Neural progenitor cell (in vitro differentiated cells): ENCODE data around the gene TBX21. TPM values are rescaled to one million over a fixed set of nuclear protein-coding genes. Genes with fewer than 3 reads are reported as not detected.

Experiments used
- DNase-seq: peaks from one replicate; pipeline ENCODE4 v3.0.0-alpha.2; 2016; ENCODE audit warnings: low spot score
- H2AFZ ChIP-seq: fragments of 200-600 bp; sonication (generic); replicated peaks from 2 replicates; pipeline ENCODE4 v1.6.1; 2016; ENCODE audit warnings: antibody characterized with exemption
- H3F3A ChIP-seq: fragments of 200-600 bp; sonication (generic); 2 replicates; pipeline ENCODE4 v1.6.1; 2016; ENCODE audit warnings: antibody characterized with exemption, low read depth
- H3K27ac ChIP-seq: fragments of 200-600 bp; sonication (generic); 2 replicates; pipeline ENCODE4 v1.5.1; 2016; ENCODE audit warnings: mild to moderate bottlenecking
- H3K27me3 ChIP-seq: fragments of 200-600 bp; sonication (generic); 2 replicates; pipeline ENCODE4 v1.6.1; 2016; ENCODE audit warnings: mild to moderate bottlenecking, moderate library complexity
- H3K36me3 ChIP-seq: fragments of 200-600 bp; sonication (generic); 2 replicates; pipeline ENCODE4 v1.5.1; 2016
- H3K4me1 ChIP-seq: fragments of 200-600 bp; sonication (generic); 2 replicates; pipeline ENCODE4 v1.6.1; 2016; ENCODE audit warnings: mixed run types
- H3K4me2 ChIP-seq: fragments of 200-600 bp; sonication (generic); 2 replicates; pipeline ENCODE4 v1.6.1; 2016
- H3K4me3 ChIP-seq: fragments of 200-600 bp; sonication (generic); 2 replicates; pipeline ENCODE4 v1.5.1; 2016
- H3K79me2 ChIP-seq: fragments of 200-600 bp; sonication (generic); 2 replicates; pipeline ENCODE4 v1.6.1; 2016; ENCODE audit warnings: low read depth
- H3K9ac ChIP-seq: fragments of 200-600 bp; sonication (generic); 2 replicates; pipeline ENCODE4 v1.6.1; 2016
- H3K9me3 ChIP-seq: fragments of 200-600 bp; sonication (generic); 2 replicates; pipeline ENCODE4 v1.5.1; 2016; ENCODE audit warnings: low read depth
- H4K20me1 ChIP-seq: fragments of 200-600 bp; sonication (generic); 2 replicates; pipeline ENCODE4 v1.6.1; 2016; ENCODE audit warnings: low read depth
- H3K27ac Mint-ChIP-seq: 3 replicates; pipeline ENCODE4 v1.8.0; 2021; ENCODE audit warnings: mixed read lengths
- H3K27me3 Mint-ChIP-seq: 2 replicates; pipeline ENCODE4 v1.8.0; 2022; ENCODE audit warnings: low read depth, mild to moderate bottlenecking, inconsistent platforms, moderate library complexity, mixed read lengths; ENCODE audit not compliant: insufficient read depth
- H3K36me3 Mint-ChIP-seq: 3 replicates; pipeline ENCODE4 v1.8.0; 2021; ENCODE audit warnings: mixed read lengths
- H3K4me1 Mint-ChIP-seq: 3 replicates; pipeline ENCODE4 v1.8.0; 2021; ENCODE audit warnings: mixed read lengths
- H3K4me3 Mint-ChIP-seq: 3 replicates; pipeline ENCODE4 v1.8.0; 2021; ENCODE audit warnings: mild to moderate bottlenecking, moderate library complexity, mixed read lengths
- H3K9me3 Mint-ChIP-seq: 3 replicates; pipeline ENCODE4 v1.8.0; 2020; ENCODE audit warnings: mixed read lengths
- CTCF ChIP-seq: fragments of 200-600 bp; sonication (generic); IDR thresholded peaks from 2 replicates; pipeline ENCODE4 v1.5.1; 2017; ENCODE audit warnings: antibody characterized with exemption, mild to moderate bottlenecking
- EZH2 ChIP-seq: fragments of 200-600 bp; sonication (generic); IDR thresholded peaks from 2 replicates; pipeline ENCODE4 v1.6.1; 2017; ENCODE audit warnings: antibody characterized with exemption, mild to moderate bottlenecking, moderate library complexity
- EZH2phosphoT487 ChIP-seq: fragments of 200-600 bp; sonication (generic); IDR thresholded peaks from 2 replicates; pipeline ENCODE4 v1.6.1; 2017; ENCODE audit warnings: antibody characterized with exemption
- total RNA-seq: library from RNA; depleted of rRNA; stranded (reverse); fragments of >200 nt; gene quantifications from 2 replicates; pipeline ENCODE4 v1.2.3, GENCODE V29; 2015; ENCODE audit warnings: low replicate concordance

Gene TBX21
- total RNA-seq, 1 donor from 2014 or later = not detected

DNA sequence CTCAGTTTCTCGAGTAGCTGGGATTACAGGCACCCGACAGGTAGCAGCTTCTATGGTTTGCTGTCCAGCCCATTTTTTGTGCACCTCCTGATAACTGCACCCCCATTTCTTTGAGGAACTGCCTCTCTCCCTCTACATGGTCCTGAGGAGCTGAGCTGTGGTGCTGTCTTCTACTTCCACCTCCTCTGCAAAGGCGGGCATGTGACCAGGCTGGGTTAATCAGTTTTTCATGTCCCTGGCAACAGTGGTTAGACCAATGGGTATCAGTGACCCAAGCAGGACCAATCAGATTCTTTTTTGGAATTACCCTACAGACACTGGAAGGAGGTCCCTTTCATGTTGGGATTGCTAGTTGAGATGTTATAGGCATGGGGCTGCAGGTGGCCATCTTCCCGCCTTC, 41.3 kb downstream of the TBX21 start:
- Histone ChIP-seq H2AFZ (no peak overlapping the region), H4K20me1 (no peaks in the 10 kb centered on the region), H3K79me2 (no peaks in the 10 kb centered on the region), H3F3A (no peaks in the 10 kb centered on the region), H3K4me1 (no peaks in the 10 kb centered on the region), H3K4me2 (no peak overlapping the region), H3K4me3 (no peak overlapping the region), H3K9ac (no peak overlapping the region), H3K9me3 (no peaks in the 10 kb centered on the region), H3K27me3 (peaks cover 39% of the 10 kb centered on the region), H3K36me3 (no peaks in the 10 kb centered on the region), H3K27ac (no peak overlapping the region)
- Mint-ChIP-seq H3K9me3 (peaks cover 7% of the 10 kb centered on the region), H3K27me3 (peaks cover 29% of the 10 kb centered on the region), H3K27ac (no peak overlapping the region), H3K36me3 (no peaks in the 10 kb centered on the region), H3K4me1 (no peaks in the 10 kb centered on the region), H3K4me3 (no peak overlapping the region)
- TF ChIP-seq CTCF = no peak
- DNase-seq = no peak

DNA sequence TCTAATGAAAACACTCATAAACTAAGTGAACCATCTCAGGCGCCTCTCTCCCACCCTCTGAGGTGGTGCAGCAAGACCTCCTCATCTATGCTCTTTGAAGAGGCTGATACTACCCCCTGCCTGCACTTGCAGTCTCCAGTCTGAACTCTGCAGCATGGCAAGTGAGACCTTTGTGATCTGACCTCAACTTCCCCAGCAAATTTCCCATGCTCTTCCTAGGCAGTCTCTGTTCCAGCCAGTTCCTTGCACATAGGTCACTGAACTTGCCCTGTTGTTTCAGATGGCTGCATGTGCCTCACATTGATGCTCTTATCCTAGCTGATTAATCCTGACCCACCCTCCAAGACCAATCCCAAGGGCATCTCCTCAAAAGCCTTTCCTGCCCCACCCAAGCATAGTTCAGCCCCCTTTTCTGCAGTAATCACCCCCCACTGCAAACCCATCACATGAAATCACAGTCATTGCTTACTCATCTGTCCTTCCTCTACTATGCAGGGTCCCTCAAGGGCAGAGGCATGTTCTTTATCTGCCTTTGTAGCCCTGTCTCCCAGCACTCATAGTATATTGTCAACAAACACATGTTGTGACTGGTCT, 42.0 kb downstream of the TBX21 start:
- Mint-ChIP-seq H3K9me3 (peaks cover 7% of the 10 kb centered on the region), H3K27me3 (peaks cover 29% of the 10 kb centered on the region), H3K36me3 (no peaks in the 10 kb centered on the region), H3K27ac (no peak overlapping the region), H3K4me3 (no peak overlapping the region), H3K4me1 (no peaks in the 10 kb centered on the region)
- H3K9ac ChIP-seq = no peak overlapping the region
- no peak overlapping the region for H3K4me3 ChIP-seq
- no peak overlapping the region for H3K4me2 ChIP-seq
- H3K36me3 ChIP-seq = no peaks in the 10 kb centered on the region
- TF ChIP-seq EZH2 (no peak), CTCF (no peak), EZH2phosphoT487 (no peak)
- no peak for DNase-seq
- no peaks in the 10 kb centered on the region for H3K79me2 ChIP-seq
- no peak overlapping the region for H3K27ac ChIP-seq
- H3K9me3 ChIP-seq = no peaks in the 10 kb centered on the region
- peaks cover 39% of the 10 kb centered on the region for H3K27me3 ChIP-seq
- no peaks in the 10 kb centered on the region for H4K20me1 ChIP-seq
- no peaks in the 10 kb centered on the region for H3F3A ChIP-seq
- no peak overlapping the region for H2AFZ ChIP-seq
- no peaks in the 10 kb centered on the region for H3K4me1 ChIP-seq

- peak; percentile 40 for DNase-seq
- peak; percentile 70 for TF ChIP-seq CTCF
- TF ChIP-seq EZH2 = no peak
- peaks cover 45% of the 10 kb centered on the region for H3K27me3 ChIP-seq
- H2AFZ ChIP-seq = no peak overlapping the region
- no peak overlapping the region for H3K4me3 Mint-ChIP-seq
- no peak overlapping the region for H3K27ac Mint-ChIP-seq
- no peaks in the 10 kb centered on the region for H3F3A ChIP-seq
- H3K9me3 ChIP-seq = no peaks in the 10 kb centered on the region
- no peak overlapping the region for H3K27ac ChIP-seq
- H3K27me3 Mint-ChIP-seq = peaks cover 25% of the 10 kb centered on the region
- H3K36me3 Mint-ChIP-seq = no peaks in the 10 kb centered on the region
- no peaks in the 10 kb centered on the region for H3K4me1 Mint-ChIP-seq
- H3K79me2 ChIP-seq = no peaks in the 10 kb centered on the region
- no peak overlapping the region for H3K9ac ChIP-seq
- H3K36me3 ChIP-seq = no peaks in the 10 kb centered on the region
- H3K4me2 ChIP-seq = no peak overlapping the region
- no peak overlapping the region for H3K4me3 ChIP-seq
- no peaks in the 10 kb centered on the region for H4K20me1 ChIP-seq
- peaks cover 4% of the 10 kb centered on the region for H3K9me3 Mint-ChIP-seq
- no peaks in the 10 kb centered on the region for H3K4me1 ChIP-seq
Observed at GRCh38 chr17:47776330-47777197, 43.5 kb downstream of the TBX21 start.
